Neuronal stem cell (in vitro differentiated cells): ENCODE data around the gene LCP2.

ENCODE experiments used
- DNase-seq: peaks from one replicate; pipeline ENCODE4 v3.0.0-alpha.2; 2013; ENCODE audit warnings: low spot score
- H2AFZ ChIP-seq: one replicate; pipeline ENCODE4 v1.6.1; 2013; ENCODE audit warnings: mild to moderate bottlenecking, low read length, inconsistent platforms
- H2AK5ac ChIP-seq: 2 replicates; pipeline ENCODE4 v1.6.1; 2013; ENCODE audit warnings: low read depth, mild to moderate bottlenecking, inconsistent platforms, low read length, moderate library complexity, mixed read lengths
- H2BK120ac ChIP-seq: 2 replicates; pipeline ENCODE4 v1.6.1; 2013; ENCODE audit warnings: low read depth, mild to moderate bottlenecking, inconsistent platforms, low read length, moderate library complexity, mixed read lengths
- H2BK12ac ChIP-seq: one replicate; pipeline ENCODE4 v1.6.1; 2013; ENCODE audit warnings: low read length, inconsistent platforms
- H2BK15ac ChIP-seq: 2 replicates; pipeline ENCODE4 v1.6.1; 2013; ENCODE audit warnings: mild to moderate bottlenecking, low read length, inconsistent platforms, mixed read lengths
- H2BK5ac ChIP-seq: one replicate; pipeline ENCODE4 v1.6.1; 2013; ENCODE audit warnings: inconsistent platforms, mild to moderate bottlenecking, low read length, moderate library complexity
- H3K14ac ChIP-seq: one replicate; pipeline ENCODE4 v1.6.1; 2013; ENCODE audit warnings: low read length, inconsistent platforms
- H3K18ac ChIP-seq: 2 replicates; pipeline ENCODE4 v1.6.1; 2013; ENCODE audit warnings: low read length, inconsistent platforms
- H3K23ac ChIP-seq: 2 replicates; pipeline ENCODE4 v1.6.1; 2013; ENCODE audit warnings: low read depth, mild to moderate bottlenecking, mixed read lengths, low read length, inconsistent platforms; ENCODE audit not compliant: poor library complexity
- H3K27ac ChIP-seq: replicated peaks from 3 replicates; pipeline ENCODE4 v1.5.1; 2013; ENCODE audit warnings: low read length, inconsistent platforms
- H3K27me3 ChIP-seq, 3 experiments: 2 replicates each; pipeline ENCODE4 v1.6.1; 2013; ENCODE audit warnings: low read length in 3 of 3, mild to moderate bottlenecking in 2 of 3, inconsistent platforms in 1 of 3, low read depth in 1 of 3, mixed read lengths in 1 of 3, moderate library complexity in 1 of 3; ENCODE audit not compliant: control insufficient read depth in 3 of 3, insufficient read depth in 3 of 3
- H3K36me3 ChIP-seq, 2 donors: replicated peaks in 1 of 2; 2 replicates each; pipeline ENCODE4 v1.6.1; 2013; ENCODE audit warnings: low read length in 2 of 2; ENCODE audit not compliant: control insufficient read depth in 2 of 2, insufficient read depth in 2 of 2
- H3K4ac ChIP-seq: 2 replicates; pipeline ENCODE4 v1.6.1; 2013; ENCODE audit warnings: inconsistent platforms, mild to moderate bottlenecking, low read length, moderate library complexity
- H3K4me1 ChIP-seq, 2 donors: 1 replicate in 1 of 2; 2 replicates in 1 of 2; pipeline ENCODE4 v1.6.1; 2013; ENCODE audit warnings: low read length in 2 of 2, low read depth in 1 of 2; ENCODE audit not compliant: control insufficient read depth in 2 of 2, insufficient read depth in 1 of 2
- H3K4me2 ChIP-seq: one replicate; pipeline ENCODE4 v1.6.1; 2013; ENCODE audit warnings: mild to moderate bottlenecking, low read length, inconsistent platforms; ENCODE audit not compliant: insufficient read depth, poor library complexity, severe bottlenecking
- H3K4me3 ChIP-seq, 2 donors: 2 replicates each; pipeline ENCODE4 v1.5.1; 2013; ENCODE audit warnings: low read length in 2 of 2, mild to moderate bottlenecking in 2 of 2, inconsistent platforms in 1 of 2, moderate library complexity in 1 of 2
- H3K79me1 ChIP-seq: one replicate; pipeline ENCODE4 v1.6.1; 2013; ENCODE audit warnings: low read depth, mild to moderate bottlenecking, inconsistent platforms, low read length, moderate library complexity
- H3K9ac ChIP-seq: one replicate; pipeline ENCODE4 v1.6.1; 2013; ENCODE audit warnings: mild to moderate bottlenecking, low read depth, low read length, inconsistent platforms; ENCODE audit not compliant: poor library complexity
- H3K9me3 ChIP-seq, 2 donors: replicated peaks in 1 of 2; 2 replicates each; pipeline versions ENCODE3 to v1.6.1; 2013; ENCODE audit warnings: low read length in 2 of 2, mild to moderate bottlenecking in 2 of 2, inconsistent platforms in 1 of 2, low read depth in 1 of 2, mixed read lengths in 1 of 2, moderate library complexity in 1 of 2; ENCODE audit not compliant: control insufficient read depth in 2 of 2, insufficient read depth in 1 of 2
- H4K8ac ChIP-seq: one replicate; pipeline ENCODE4 v1.6.1; 2013; ENCODE audit warnings: low read depth, mild to moderate bottlenecking, inconsistent platforms, low read length, moderate library complexity
- H4K91ac ChIP-seq: one replicate; pipeline ENCODE4 v1.6.1; 2013; ENCODE audit warnings: low read length, low read depth, mild to moderate bottlenecking, inconsistent platforms; ENCODE audit not compliant: poor library complexity
- WGBS, 2 donors: extraction: QIAGEN DNeasy Blood & Tissue Kit; methylation state at CpG; one replicate each; pipeline ENCODE4 v1.1.7; 2013; ENCODE audit warnings: missing lambda C conversion rate in 2 of 2, mixed read lengths in 1 of 2; ENCODE audit not compliant: insufficient read length in 2 of 2, insufficient replicate concordance in 1 of 2; ENCODE audit errors: extremely low coverage in 2 of 2; 5-methylcytosine and 5-hydroxymethylcytosine counted together

Gene LCP2

DNA sequence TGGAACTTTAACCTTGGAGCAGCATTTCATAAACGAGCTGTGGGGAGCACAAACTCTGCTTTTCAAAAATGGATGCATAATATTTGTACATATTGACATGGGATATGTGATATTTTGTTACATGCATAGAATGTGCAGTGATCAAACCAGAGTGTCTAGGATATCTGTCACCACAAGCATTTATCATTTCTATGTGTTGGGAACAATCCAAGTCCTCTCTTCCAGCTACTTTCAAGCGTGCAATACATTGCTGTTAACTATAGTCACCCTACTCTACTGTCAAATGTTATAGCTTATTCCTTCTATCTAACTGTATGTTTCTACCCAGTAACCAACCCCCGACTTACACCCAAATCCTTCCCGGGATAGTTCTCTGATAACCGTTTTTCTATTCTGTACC lies 79.7 kb downstream of the LCP2 start:
- Histone ChIP-seq H3K4me3 (no peak overlapping the region), H2BK12ac (no peak overlapping the region), H4K91ac (no peak overlapping the region), H4K8ac (no peak overlapping the region), H2BK5ac (no peak overlapping the region), H3K9me3 (no peaks in the 10 kb centered on the region), H3K27ac (no peak overlapping the region), H2BK15ac (no peak overlapping the region), H3K36me3 (no peaks in the 10 kb centered on the region), H3K4ac (no peak overlapping the region), H3K18ac (no peak overlapping the region), H2BK120ac (no peak overlapping the region), H3K79me1 (no peaks in the 10 kb centered on the region), H3K4me2 (no peak overlapping the region), H2AK5ac (no peak overlapping the region), H3K27me3 (no peaks in the 10 kb centered on the region), H3K4me1 (peaks cover 0 to 18% of the 10 kb centered on the region in 2 donors), H2AFZ (no peak overlapping the region), H3K23ac (no peak overlapping the region), H3K9ac (no peak overlapping the region), H3K14ac (no peak overlapping the region)
- DNase-seq = no peak
- no CpG with 5 or more reads among the region's 5 CpGs for WGBS, 2 donors

- Histone ChIP-seq H3K27me3 (no peaks in the 10 kb centered on the region), H2BK120ac (no peak overlapping the region), H3K9me3 (no peaks in the 10 kb centered on the region), H3K27ac (no peak overlapping the region), H3K18ac (no peak overlapping the region), H3K79me1 (no peaks in the 10 kb centered on the region), H3K4ac (no peak overlapping the region), H2BK5ac (no peak overlapping the region), H3K9ac (no peak overlapping the region), H3K4me3 (no peak overlapping the region), H3K14ac (no peak overlapping the region), H2BK15ac (no peak overlapping the region), H3K23ac (no peak overlapping the region), H4K8ac (no peak overlapping the region), H2AK5ac (no peak overlapping the region), H3K4me1 (peaks cover 0 to 14% of the 10 kb centered on the region in 2 donors), H2AFZ (no peak overlapping the region), H2BK12ac (no peak overlapping the region), H3K36me3 (no peaks in the 10 kb centered on the region), H4K91ac (no peak overlapping the region), H3K4me2 (no peak overlapping the region)
- DNase-seq = no peak
Measured at GRCh38 chr5:170216257-170216864, 81.2 kb downstream of the LCP2 start.

- DNase-seq = no peak
- Histone ChIP-seq H3K4ac (no peak overlapping the region), H3K4me3 (no peak overlapping the region), H2BK12ac (no peak overlapping the region), H3K14ac (no peak overlapping the region), H2BK15ac (no peak overlapping the region), H3K27ac (no peak overlapping the region), H3K9ac (no peak overlapping the region), H3K79me1 (no peaks in the 10 kb centered on the region), H3K36me3 (no peaks in the 10 kb centered on the region), H2AFZ (no peak overlapping the region), H3K18ac (no peak overlapping the region), H2AK5ac (no peak overlapping the region), H3K4me1 (no peaks in the 10 kb centered on the region), H4K91ac (no peak overlapping the region), H3K9me3 (no peaks in the 10 kb centered on the region), H2BK120ac (no peak overlapping the region), H3K27me3 (no peaks in the 10 kb centered on the region), H4K8ac (no peak overlapping the region), H2BK5ac (no peak overlapping the region), H3K4me2 (no peak overlapping the region), H3K23ac (no peak overlapping the region)
- WGBS, 2 donors = no CpG with 5 or more reads among the region's 1 CpG
Measured at GRCh38 chr5:170211575-170212334, 85.8 kb downstream of the LCP2 start.

- no peak overlapping the region for H4K8ac ChIP-seq
- H3K27me3 ChIP-seq = peaks cover 0 to 4% (median 0%) of the 10 kb centered on the region in 3 experiments
- H3K79me1 ChIP-seq = no peaks in the 10 kb centered on the region
- no peak overlapping the region for H2AFZ ChIP-seq
- no peak overlapping the region for H3K4ac ChIP-seq
- no peak overlapping the region for H3K18ac ChIP-seq
- no peak overlapping the region for H2BK15ac ChIP-seq
- no peak overlapping the region for H2AK5ac ChIP-seq
- WGBS, 2 donors = 100% methylated on average over 1 of the region's 8 CpGs; no CpG with 5 or more reads in 1 of the 2 donors
- H3K27ac ChIP-seq = no peak overlapping the region
- DNase-seq = no peak
- no peaks in the 10 kb centered on the region for H3K36me3 ChIP-seq
- H3K9me3 ChIP-seq = no peaks in the 10 kb centered on the region
- no peak overlapping the region for H2BK120ac ChIP-seq
- no peak overlapping the region for H3K4me2 ChIP-seq
- H3K4me3 ChIP-seq = no peak overlapping the region
- no peak overlapping the region for H2BK12ac ChIP-seq
- H4K91ac ChIP-seq = no peak overlapping the region
- no peak overlapping the region for H3K14ac ChIP-seq
- no peak overlapping the region for H2BK5ac ChIP-seq
- no peak overlapping the region for H3K9ac ChIP-seq
- no peak overlapping the region for H3K23ac ChIP-seq
- no peaks in the 10 kb centered on the region for H3K4me1 ChIP-seq
Measured at GRCh38 chr5:170206958-170207357, 90.6 kb downstream of the LCP2 start.
